BLaER1 treated with 17β-estradiol and CSF1 and Interleukin-3, amounts not matched to agents 10 nM and 100 nM (cell line): ENCODE data around the gene ZNF444.
"Not testable (repeated sequence)": the region's sequence is repeated elsewhere in the genome, so short reads cannot be mapped to it uniquely, and the experiment has no call there.

Experiments
- H3K27ac ChIP-seq, 11 experiments: shearing (Covaris generic); formaldehyde crosslinking; 2 replicates each; pipeline ENCODE4 v1.8.1; 2022
- H3K27me3 ChIP-seq, 11 experiments: shearing (Covaris generic); formaldehyde crosslinking; 2 replicates each; pipeline ENCODE4 v1.8.1; 2022
- H3K36me3 ChIP-seq, 11 experiments: shearing (Covaris generic); formaldehyde crosslinking; 2 replicates each; pipeline ENCODE4 v1.8.1; 2022
- H3K4me1 ChIP-seq, 10 experiments: shearing (Covaris generic); formaldehyde crosslinking; 2 replicates each; pipeline ENCODE4 v1.8.1; 2022
- H3K4me2 ChIP-seq, 11 experiments: shearing (Covaris generic); formaldehyde crosslinking; 2 replicates each; pipeline ENCODE4 v1.8.1; 2022
- H3K4me3 ChIP-seq, 10 experiments: shearing (Covaris generic); formaldehyde crosslinking; 2 replicates each; pipeline ENCODE4 v1.8.1; 2022
- H3K9ac ChIP-seq, 11 experiments: shearing (Covaris generic); formaldehyde crosslinking; 2 replicates each; pipeline ENCODE4 v1.8.1; 2022
- H3K9me3 ChIP-seq, 11 experiments: shearing (Covaris generic); formaldehyde crosslinking; replicated peaks in 1 of 11; 2 replicates each; pipeline ENCODE4 v1.8.1; 2022
- H4K20me1 ChIP-seq, 11 experiments: shearing (Covaris generic); formaldehyde crosslinking; 2 replicates each; pipeline ENCODE4 v1.8.1; 2022
- Cebpa-rat ChIP-seq, 11 experiments: shearing (Covaris generic); IDR thresholded peaks; 2 replicates each; pipeline ENCODE4 v1.8.1; 2022

ZNF444 gene

DNA sequence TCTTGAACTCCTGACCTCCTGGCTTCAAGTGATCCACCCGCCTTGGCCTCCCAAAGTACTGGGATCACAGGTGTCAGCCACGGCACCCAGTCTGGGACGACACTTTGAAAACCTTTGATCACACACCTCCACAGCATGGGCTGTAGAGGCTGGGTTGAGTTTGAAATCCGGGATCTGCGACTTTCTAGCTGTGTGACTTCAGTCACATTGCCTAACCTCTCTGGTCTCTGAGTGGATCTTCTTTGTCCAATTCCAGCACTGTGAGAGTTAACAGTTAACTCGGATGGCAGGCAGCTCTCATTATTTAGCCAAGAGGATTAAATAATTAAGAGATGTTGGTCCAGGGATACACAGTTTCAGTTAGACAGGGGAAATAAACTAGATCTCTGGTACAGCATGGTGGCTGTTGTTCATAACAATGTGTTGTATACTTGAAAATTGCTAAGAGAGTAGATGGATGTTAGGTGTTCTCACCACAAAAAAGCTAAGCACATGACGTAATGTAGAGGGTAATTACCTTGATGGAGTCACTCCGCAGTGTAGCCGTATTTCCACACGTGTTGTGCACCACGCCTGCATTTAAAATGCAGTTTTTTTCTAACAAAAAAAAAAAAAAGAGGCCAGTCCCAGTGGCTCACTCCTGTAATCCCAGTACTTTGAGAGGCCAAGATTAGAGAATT, 36.6 kb downstream of the ZNF444 start:
- Histone ChIP-seq H3K4me1 (peaks cover 0 to 23% (median 16%) of the 10 kb centered on the region in 10 experiments; a peak in 13 of 20 replicates), H4K20me1 (no peaks in the 10 kb centered on the region), H3K4me2 (no peak overlapping the region), H3K9me3 (no peaks in the 10 kb centered on the region), H3K4me3 (no peak overlapping the region), H3K9ac (no peak overlapping the region), H3K27ac (no peak overlapping the region), H3K36me3 (no peaks in the 10 kb centered on the region), H3K27me3 (no peaks in the 10 kb centered on the region)
- TF ChIP-seq Cebpa-rat (IDR thresholded peaks at IDR 0.05): no peak

DNA sequence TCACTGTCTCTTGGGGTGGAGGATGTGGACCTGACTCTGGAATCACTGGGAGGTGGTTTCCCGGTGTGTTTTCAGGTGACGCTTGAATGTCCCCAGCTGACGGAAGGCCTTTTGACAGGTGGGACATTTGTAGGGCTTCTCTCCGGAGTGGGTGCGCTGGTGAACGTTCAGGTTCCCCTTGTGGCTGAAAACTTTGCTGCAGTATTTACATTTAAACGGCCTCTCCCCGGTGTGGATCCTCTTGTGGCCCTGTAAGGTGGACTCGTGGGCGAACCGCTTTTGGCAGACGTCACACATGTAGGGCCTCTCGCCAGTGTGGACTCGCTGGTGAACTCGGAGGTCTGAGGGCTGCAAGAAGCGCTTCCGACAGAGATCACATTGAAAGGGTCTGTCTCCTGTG, 48.7 kb downstream of the ZNF444 start:
- Histone ChIP-seq H3K27ac (no peak overlapping the region), H4K20me1 (no peaks in the 10 kb centered on the region), H3K4me3 (no peak overlapping the region), H3K9ac (no peak overlapping the region), H3K9me3 (no peaks in the 10 kb centered on the region), H3K4me1 (peaks cover 0 to 8% (median 6%) of the 10 kb centered on the region in 10 experiments; a peak in 9 of 20 replicates), H3K27me3 (no peaks in the 10 kb centered on the region), H3K36me3 (no peaks in the 10 kb centered on the region), H3K4me2 (no peak overlapping the region)
- TF ChIP-seq Cebpa-rat (IDR thresholded peaks at IDR 0.05): no peak

DNA sequence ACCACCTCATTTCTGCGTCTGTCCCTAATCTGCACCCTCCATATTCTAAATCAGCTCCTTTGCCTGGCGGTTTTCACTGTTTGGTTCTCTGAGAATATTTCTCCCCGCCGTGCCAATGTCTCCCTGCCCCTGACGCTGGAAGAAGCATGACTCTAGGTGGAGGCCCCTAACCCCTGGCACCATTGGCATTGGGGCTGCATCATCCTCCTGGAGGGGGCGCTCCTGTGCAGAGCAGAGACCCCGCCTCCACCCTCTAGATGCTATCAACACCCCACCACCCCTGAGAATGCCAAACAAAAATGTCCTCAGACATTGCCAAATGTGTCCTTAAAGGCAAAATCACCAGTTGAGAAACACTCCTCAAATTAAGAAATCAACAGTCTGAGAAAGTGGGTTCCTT, 50.0 kb downstream of the ZNF444 start:
- Histone ChIP-seq H3K4me1 (peaks cover 0 to 1% (median under 1%) of the 10 kb centered on the region in 10 experiments; a peak in 4 of 20 replicates), H3K27ac (no peak overlapping the region), H3K9me3 (no peaks in the 10 kb centered on the region), H3K4me2 (no peak overlapping the region), H3K36me3 (no peaks in the 10 kb centered on the region), H4K20me1 (no peaks in the 10 kb centered on the region), H3K4me3 (no peak overlapping the region), H3K27me3 (no peaks in the 10 kb centered on the region), H3K9ac (no peak overlapping the region)
- no peak for TF ChIP-seq Cebpa-rat (IDR thresholded peaks at IDR 0.05)

DNA sequence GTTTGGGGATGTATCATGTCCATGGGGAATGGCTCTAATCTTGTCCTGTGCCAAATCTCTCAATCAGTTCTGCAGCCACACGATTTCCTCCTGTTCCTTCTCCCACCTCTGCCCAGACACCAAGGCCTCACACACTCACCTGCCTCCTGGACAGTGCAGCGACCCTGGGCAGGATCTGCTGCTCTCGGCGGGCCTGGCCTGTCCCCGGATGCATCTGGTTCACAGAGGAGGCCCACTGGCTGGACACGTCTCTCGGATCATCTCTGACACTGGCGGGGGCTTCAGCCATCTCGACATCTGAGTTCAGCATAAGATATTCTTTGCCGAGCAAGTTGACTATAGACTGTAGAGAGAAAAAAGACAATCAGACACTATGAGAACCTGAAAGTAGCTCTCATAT, 50.6 kb downstream of the ZNF444 start:
- no peaks in the 10 kb centered on the region for H4K20me1 ChIP-seq
- no peak overlapping the region for H3K4me3 ChIP-seq
- H3K9me3 ChIP-seq: no peaks in the 10 kb centered on the region
- no peak for TF ChIP-seq Cebpa-rat (IDR thresholded peaks at IDR 0.05)
- H3K27me3 ChIP-seq: no peaks in the 10 kb centered on the region
- H3K27ac ChIP-seq: no peak overlapping the region
- H3K36me3 ChIP-seq: no peaks in the 10 kb centered on the region
- H3K4me1 ChIP-seq: no peaks in the 10 kb centered on the region
- no peak overlapping the region for H3K9ac ChIP-seq
- H3K4me2 ChIP-seq: no peak overlapping the region

DNA sequence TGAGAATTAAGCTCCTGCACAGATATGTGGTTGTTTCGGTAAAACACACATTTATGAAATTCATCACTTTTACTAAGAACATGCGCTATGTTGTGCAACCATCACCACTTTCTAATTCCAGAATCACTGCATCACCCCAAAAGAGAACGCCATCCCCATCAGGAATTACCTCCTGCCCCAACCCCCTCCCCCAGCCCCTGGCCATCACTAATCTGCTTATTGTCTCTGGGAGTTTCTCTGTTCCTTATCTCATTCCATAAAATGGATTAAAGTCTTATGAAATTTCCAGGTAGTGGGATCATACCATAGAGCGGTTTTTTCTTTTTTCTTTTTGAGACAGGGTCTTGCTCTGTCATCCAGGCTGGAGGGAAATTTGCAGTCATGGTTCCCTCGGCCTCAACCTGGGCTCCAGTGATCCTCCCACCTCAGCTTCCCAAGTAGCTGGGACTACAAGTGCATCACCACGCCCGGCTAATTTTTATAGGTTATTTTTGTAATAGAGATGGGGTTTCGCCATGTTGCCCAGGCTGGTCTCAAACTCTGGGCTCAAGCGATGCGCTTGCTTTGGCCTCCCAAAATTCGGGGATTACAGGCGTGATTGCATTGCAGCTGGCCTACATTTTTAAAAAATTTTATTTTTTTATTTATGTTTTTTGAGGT, 53.0 kb downstream of the ZNF444 start:
- H3K36me3 ChIP-seq: no peaks in the 10 kb centered on the region
- no peak overlapping the region for H3K9ac ChIP-seq
- no peaks in the 10 kb centered on the region for H3K9me3 ChIP-seq
- no peaks in the 10 kb centered on the region for H4K20me1 ChIP-seq
- no peak overlapping the region for H3K4me2 ChIP-seq
- H3K4me1 ChIP-seq: no peaks in the 10 kb centered on the region
- no peak overlapping the region for H3K27ac ChIP-seq
- no peaks in the 10 kb centered on the region for H3K27me3 ChIP-seq
- no peak overlapping the region for H3K4me3 ChIP-seq
- TF ChIP-seq Cebpa-rat (IDR thresholded peaks at IDR 0.05): no peak

DNA sequence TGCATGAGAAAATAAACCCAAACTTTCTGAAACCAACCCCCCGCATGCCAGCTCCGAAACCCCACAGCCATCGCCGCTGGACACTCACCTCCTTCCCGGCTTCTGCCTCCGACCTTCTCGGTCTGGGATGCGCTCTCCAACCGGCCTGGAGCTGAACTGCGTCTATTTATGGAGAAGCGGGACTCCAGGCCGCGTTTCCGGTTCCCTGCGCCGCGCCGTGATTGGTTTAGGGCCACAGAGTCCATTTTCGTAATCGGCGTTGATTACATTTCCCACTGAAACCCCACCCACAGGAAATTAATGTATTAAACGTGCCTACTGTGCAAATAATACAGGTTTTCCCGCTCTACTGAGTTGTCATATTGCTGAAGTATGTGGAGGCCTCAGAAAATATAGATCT, 56.6 kb downstream of the ZNF444 start, which contains the start of gene ZSCAN5B:
Gene ZSCAN5B (minus strand): TSS at position 138 of the 400 bp plus-strand sequence. CDS start 4,731 bp downstream, outside the sequence.
- H3K4me1 ChIP-seq, H3K4me2 ChIP-seq, H3K9me3 ChIP-seq, H3K27ac ChIP-seq, H3K9ac ChIP-seq, H3K27me3 ChIP-seq, H4K20me1 ChIP-seq, H3K4me3 ChIP-seq, H3K36me3 ChIP-seq: not testable (repeated sequence)

DNA sequence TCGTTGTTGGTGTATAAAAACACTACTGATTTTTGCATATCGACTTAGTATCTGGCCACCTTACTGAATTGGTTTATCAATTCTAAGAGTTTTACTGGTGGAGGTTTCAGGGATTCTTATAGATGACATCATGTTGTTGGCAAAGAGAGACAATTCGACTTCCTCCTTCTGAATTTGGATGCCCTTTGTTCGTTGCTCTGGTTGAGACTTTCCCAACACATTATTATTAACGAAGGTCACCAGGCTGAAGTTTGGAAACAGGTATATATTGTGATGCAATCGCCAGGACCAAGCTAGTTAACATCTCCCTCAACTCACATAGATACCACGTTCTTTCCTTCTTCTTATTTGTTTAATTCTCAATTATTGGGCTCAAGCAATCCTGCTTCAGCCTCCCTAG, 58.6 kb downstream of the ZNF444 start:
- H3K4me3 ChIP-seq: no peak overlapping the region
- H3K9me3 ChIP-seq: no peaks in the 10 kb centered on the region
- H3K4me1 ChIP-seq: no peaks in the 10 kb centered on the region
- no peak overlapping the region for H3K27ac ChIP-seq
- H3K9ac ChIP-seq: no peak overlapping the region
- TF ChIP-seq Cebpa-rat (IDR thresholded peaks at IDR 0.05): no peak
- H3K4me2 ChIP-seq: no peak overlapping the region
- no peaks in the 10 kb centered on the region for H4K20me1 ChIP-seq
- no peaks in the 10 kb centered on the region for H3K36me3 ChIP-seq
- H3K27me3 ChIP-seq: no peaks in the 10 kb centered on the region

DNA sequence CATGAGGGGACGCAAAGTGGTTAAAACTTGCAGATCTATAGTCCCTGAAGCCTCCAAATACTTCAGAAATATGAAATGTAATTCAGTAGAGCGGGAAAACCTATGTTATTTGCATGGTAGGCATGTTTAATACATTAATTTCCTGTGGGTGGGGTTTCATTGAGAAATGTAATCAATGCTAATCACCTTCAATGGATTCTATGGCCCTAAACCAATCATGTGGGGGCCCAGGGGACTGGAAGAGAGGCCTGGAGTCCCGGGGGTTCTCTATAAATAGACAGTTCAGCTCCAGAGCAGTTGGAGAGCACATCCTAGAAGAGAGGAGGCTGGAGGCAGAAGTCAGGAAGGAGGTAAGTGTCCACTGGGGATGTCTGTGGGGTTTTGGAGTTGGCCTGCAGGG, 60.9 kb downstream of the ZNF444 start, which contains the start of gene ZSCAN5C:
Gene ZSCAN5C (plus strand): TSS at position 301 of the 400 bp plus-strand sequence. CDS start 3,641 bp downstream, outside the sequence.
- Histone ChIP-seq H3K4me1 (no peaks in the 10 kb centered on the region), H3K9ac (no peak within 1 kb of the TSS), H3K27ac (no peak within 1 kb of the TSS), H3K4me3 (no peak within 1 kb of the TSS), H3K27me3 (no peaks in the 10 kb centered on the region), H3K4me2 (no peak within 1 kb of the TSS), H4K20me1 (no peaks in the 10 kb centered on the region), H3K36me3 (no peaks in the 10 kb centered on the region), H3K9me3 (no peaks in the 10 kb centered on the region)
- no peak for TF ChIP-seq Cebpa-rat (IDR thresholded peaks at IDR 0.05)

DNA sequence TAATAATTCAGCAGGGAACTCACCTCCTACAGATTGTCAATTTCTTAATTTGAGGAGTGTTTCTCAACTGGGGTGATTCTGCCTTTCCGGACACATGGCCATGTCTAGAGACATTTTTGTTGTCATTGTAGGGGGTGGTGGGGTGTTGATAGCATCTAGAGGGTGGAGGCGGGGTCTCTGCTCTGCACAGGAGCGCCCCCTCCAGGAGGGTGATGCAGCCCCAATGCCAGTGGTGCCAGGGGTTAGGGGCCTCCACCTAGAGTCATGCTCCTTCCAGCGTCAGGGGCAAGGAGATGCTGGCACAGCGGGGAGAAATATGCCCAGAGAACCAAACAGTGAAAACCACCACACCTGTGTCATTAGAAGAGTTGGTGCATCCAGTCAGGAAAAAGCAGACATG, 66.5 kb downstream of the ZNF444 start:
- not testable (repeated sequence) for H3K4me3 ChIP-seq, H3K9me3 ChIP-seq, H3K27ac ChIP-seq, H3K9ac ChIP-seq, H3K36me3 ChIP-seq, H3K4me1 ChIP-seq, H4K20me1 ChIP-seq, H3K27me3 ChIP-seq, H3K4me2 ChIP-seq

DNA sequence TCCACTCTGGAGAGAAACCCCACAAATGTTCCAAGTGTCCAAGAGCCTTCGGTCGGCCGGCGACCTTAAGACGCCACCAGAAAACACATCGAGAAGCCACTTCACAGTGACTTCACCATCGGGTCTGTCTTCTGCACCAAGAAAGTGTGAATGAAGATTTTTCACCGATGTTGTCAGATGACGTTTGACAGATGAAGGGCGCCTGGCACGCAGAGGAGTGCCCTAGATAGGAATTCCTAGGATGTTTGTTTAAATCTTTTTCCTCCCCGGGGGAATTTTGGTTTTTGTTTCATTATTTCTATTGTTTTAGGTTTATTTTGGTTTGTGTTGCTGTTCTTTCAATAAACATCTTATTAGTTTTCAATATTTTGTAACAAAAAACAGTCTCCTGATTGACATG, 68.0 kb downstream of the ZNF444 start:
- TF ChIP-seq Cebpa-rat (IDR thresholded peaks at IDR 0.05): no peak
- Histone ChIP-seq H4K20me1 (no peaks in the 10 kb centered on the region), H3K4me1 (no peaks in the 10 kb centered on the region), H3K4me2 (no peak overlapping the region), H3K9me3 (no peaks in the 10 kb centered on the region), H3K27ac (no peak overlapping the region), H3K27me3 (no peaks in the 10 kb centered on the region), H3K36me3 (no peaks in the 10 kb centered on the region), H3K4me3 (no peak overlapping the region), H3K9ac (no peak overlapping the region)

DNA sequence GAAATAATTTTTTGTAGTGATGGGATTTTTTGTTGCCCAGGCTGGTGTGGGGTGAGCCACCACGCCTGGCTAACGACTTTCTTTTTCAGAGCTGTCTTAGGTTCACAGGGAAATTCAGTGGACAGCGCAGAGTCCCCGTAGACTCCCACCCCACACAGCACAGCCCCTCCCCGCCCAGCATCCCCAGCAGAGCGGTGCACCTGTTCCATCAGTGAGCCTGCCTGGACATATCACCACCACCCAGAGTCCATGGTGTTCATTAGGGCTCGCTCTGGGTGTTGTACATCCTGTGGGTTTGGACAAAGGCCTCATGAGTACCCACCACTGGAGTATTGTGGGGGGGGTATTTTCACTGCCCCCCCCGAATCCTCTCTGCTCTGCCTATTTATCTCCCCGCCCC, 68.9 kb downstream of the ZNF444 start:
- H4K20me1 ChIP-seq, H3K27me3 ChIP-seq, H3K36me3 ChIP-seq, H3K4me3 ChIP-seq, H3K9me3 ChIP-seq, H3K9ac ChIP-seq, H3K4me1 ChIP-seq, H3K4me2 ChIP-seq, H3K27ac ChIP-seq: not testable (repeated sequence)
